Activated CD8-positive, alpha-beta memory T cell treated with anti-CD3 and anti-CD28 coated beads, Interleukin-2, amount 50 U/mL, for 1 hour (primary cell): ENCODE measurements around the gene MIER1.
A peak's percentile ranks its signal among the peaks of the same experiment; 100 is the strongest.
"Not testable (repeated sequence)": the region's sequence is repeated elsewhere in the genome, so short reads cannot be mapped to it uniquely, and the experiment has no call there.

Experiments used
- DNase-seq: peaks from one replicate; pipeline ENCODE4 v3.0.0-alpha.2; 2020; ENCODE audit errors: extremely low read depth

The MIER1 gene

GRCh38 chr1:66924756-66925557 is at the start of gene MIER1, which contains the start of gene DNAI4:
TSS of gene MIER1 (plus strand) at chr1:66924990. CDS start at chr1:66925029, 39 bp downstream.
TSS of gene DNAI4 (minus strand) at chr1:66924856. CDS start at chr1:66924831, 25 bp downstream.
- peak; percentile 90 for DNase-seq

- no peak for DNase-seq
Measured at GRCh38 chr1:66876664-66877063, 48.1 kb upstream of the MIER1 start.

- no peak for DNase-seq
Measured at GRCh38 chr1:66889030-66889429, 35.8 kb upstream of the MIER1 start.

GRCh38 chr1:66890621-66891020 is 34.2 kb upstream of the MIER1 start:
- DNase-seq: no peak

- no peak for DNase-seq
Measured at GRCh38 chr1:66893712-66894111, 31.1 kb upstream of the MIER1 start.

- not testable (repeated sequence) for DNase-seq
Measured at GRCh38 chr1:66915203-66915602, 9.6 kb upstream of the MIER1 start.

- DNase-seq: no peak
Measured at GRCh38 chr1:66916320-66916719, 8.5 kb upstream of the MIER1 start.

GRCh38 chr1:66917476-66917875 is 7.3 kb upstream of the MIER1 start:
- DNase-seq: no peak

- no peak for DNase-seq
Measured at GRCh38 chr1:66919063-66919462, 5.7 kb upstream of the MIER1 start.

- no peak for DNase-seq
Measured at GRCh38 chr1:66919828-66920227, 5.0 kb upstream of the MIER1 start.

- DNase-seq: no peak
Measured at GRCh38 chr1:66920543-66920942, 4.2 kb upstream of the MIER1 start.

GRCh38 chr1:66925558-66925910 is 744 bp downstream of the MIER1 start:
- no peak for DNase-seq

- no peak for DNase-seq
Measured at GRCh38 chr1:66925944-66926343, 1.2 kb downstream of the MIER1 start.

GRCh38 chr1:66927528-66927927 is 2.7 kb downstream of the MIER1 start:
- DNase-seq: no peak

- no peak for DNase-seq
Measured at GRCh38 chr1:66929146-66929688, 4.4 kb downstream of the MIER1 start.

- DNase-seq: no peak
Measured at GRCh38 chr1:66929691-66929998, 4.9 kb downstream of the MIER1 start.

GRCh38 chr1:66929999-66930822 is 5.4 kb downstream of the MIER1 start:
- peak; percentile 72 for DNase-seq

GRCh38 chr1:66930823-66931174 is 6.0 kb downstream of the MIER1 start:
- DNase-seq: no peak

- DNase-seq: no peak
Measured at GRCh38 chr1:66931590-66931989, 6.8 kb downstream of the MIER1 start.

GRCh38 chr1:66932291-66932690 is 7.5 kb downstream of the MIER1 start:
- no peak for DNase-seq

GRCh38 chr1:66933887-66934700 is 9.3 kb downstream of the MIER1 start:
- no peak for DNase-seq
